HUES48 (cell line): ENCODE results near the gene SMIM1.
A peak's percentile ranks its signal among the peaks of the same experiment; 100 is the strongest.

Experiments
- H3K27ac ChIP-seq: one replicate; pipeline ENCODE4 v1.7.0; 2013; ENCODE audit warnings: low read depth, low read length, inconsistent platforms
- H3K27me3 ChIP-seq: 2 replicates; pipeline ENCODE4 v1.6.1; 2013; ENCODE audit warnings: mild to moderate bottlenecking, low read length; ENCODE audit not compliant: control insufficient read depth, insufficient read depth
- H3K36me3 ChIP-seq: 2 replicates; pipeline ENCODE4 v1.6.1; 2013; ENCODE audit warnings: low read length; ENCODE audit not compliant: control insufficient read depth, insufficient read depth
- H3K4me1 ChIP-seq: 2 replicates; pipeline ENCODE4 v1.6.1; 2013; ENCODE audit warnings: mild to moderate bottlenecking, low read length; ENCODE audit not compliant: control insufficient read depth, insufficient read depth
- H3K4me3 ChIP-seq: 2 replicates; pipeline ENCODE4 v1.5.1; 2013; ENCODE audit warnings: mild to moderate bottlenecking, low read depth, low read length
- H3K9ac ChIP-seq: 2 replicates; pipeline ENCODE4 v1.6.1; 2013; ENCODE audit warnings: mild to moderate bottlenecking, low read depth, low read length, moderate library complexity
- H3K9me3 ChIP-seq: 2 replicates; pipeline ENCODE4 v1.6.1; 2013; ENCODE audit warnings: low read length; ENCODE audit not compliant: control insufficient read depth, insufficient read depth

SMIM1 gene

GRCh38 chr1:3740042-3740441 lies 32.5 kb upstream of the SMIM1 start:
- no peak overlapping the region for H3K9ac ChIP-seq

DNA sequence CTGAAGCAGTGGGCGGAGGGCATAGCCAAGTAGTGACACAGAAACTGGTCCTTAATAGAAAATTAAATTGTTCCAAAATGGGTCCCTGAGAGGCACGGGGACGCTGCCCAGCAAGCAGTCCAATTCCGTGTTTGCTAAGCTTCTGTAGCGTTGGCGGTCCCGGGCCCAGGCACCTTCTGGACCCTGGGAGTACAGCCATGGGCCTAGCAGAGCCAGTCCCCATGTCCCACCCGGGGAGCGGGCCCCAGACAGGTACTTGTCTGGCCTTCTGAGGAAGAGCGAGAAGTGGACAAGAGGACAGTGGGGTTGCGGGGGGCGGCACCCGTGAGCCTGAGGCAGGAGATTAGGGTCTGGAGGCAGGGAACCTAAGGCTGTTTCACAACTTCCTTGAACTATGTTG lies 31.8 kb upstream of the SMIM1 start:
- peaks cover 5% of the 10 kb centered on the region; the same call in 1 of the 2 replicates for H3K4me1 ChIP-seq

More at GRCh38 chr1:3740042-3740441, 32.5 kb upstream of the SMIM1 start:
- H3K27ac ChIP-seq: no peak overlapping the region
- peaks cover 80% of the 10 kb centered on the region for H3K36me3 ChIP-seq
- no peaks in the 10 kb centered on the region for H3K9me3 ChIP-seq
- no peaks in the 10 kb centered on the region for H3K4me1 ChIP-seq
- no peaks in the 10 kb centered on the region for H3K27me3 ChIP-seq
- H3K4me3 ChIP-seq: no peak overlapping the region

GRCh38 chr1:3741566-3742438 lies 30.7 kb upstream of the SMIM1 start:
- no peak overlapping the region for H3K27ac ChIP-seq
- H3K36me3 ChIP-seq: peaks cover 66% of the 10 kb centered on the region
- H3K9ac ChIP-seq: no peak overlapping the region
- H3K4me1 ChIP-seq: peaks cover 11% of the 10 kb centered on the region
- no peaks in the 10 kb centered on the region for H3K9me3 ChIP-seq
- H3K4me3 ChIP-seq: no peak overlapping the region
- no peaks in the 10 kb centered on the region for H3K27me3 ChIP-seq

More for the DNA sequence above, 31.8 kb upstream of the SMIM1 start:
- Histone ChIP-seq H3K27me3 (no peaks in the 10 kb centered on the region), H3K9me3 (no peaks in the 10 kb centered on the region), H3K9ac (no peak overlapping the region), H3K36me3 (peaks cover 76% of the 10 kb centered on the region), H3K4me3 (no peak overlapping the region), H3K27ac (no peak overlapping the region)

GRCh38 chr1:3742439-3743298 lies 29.9 kb upstream of the SMIM1 start:
- no peaks in the 10 kb centered on the region for H3K9me3 ChIP-seq
- H3K27me3 ChIP-seq: no peaks in the 10 kb centered on the region
- H3K9ac ChIP-seq: no peak overlapping the region
- peaks cover 11% of the 10 kb centered on the region for H3K4me1 ChIP-seq
- H3K4me3 ChIP-seq: no peak overlapping the region
- H3K36me3 ChIP-seq: peaks cover 59% of the 10 kb centered on the region
- H3K27ac ChIP-seq: no peak overlapping the region

- Histone ChIP-seq H3K27me3 (no peaks in the 10 kb centered on the region), H3K36me3 (peaks cover 52% of the 10 kb centered on the region)
These were observed 29.1 kb upstream of the SMIM1 start for GRCh38 chr1:3743421-3743820.

DNA sequence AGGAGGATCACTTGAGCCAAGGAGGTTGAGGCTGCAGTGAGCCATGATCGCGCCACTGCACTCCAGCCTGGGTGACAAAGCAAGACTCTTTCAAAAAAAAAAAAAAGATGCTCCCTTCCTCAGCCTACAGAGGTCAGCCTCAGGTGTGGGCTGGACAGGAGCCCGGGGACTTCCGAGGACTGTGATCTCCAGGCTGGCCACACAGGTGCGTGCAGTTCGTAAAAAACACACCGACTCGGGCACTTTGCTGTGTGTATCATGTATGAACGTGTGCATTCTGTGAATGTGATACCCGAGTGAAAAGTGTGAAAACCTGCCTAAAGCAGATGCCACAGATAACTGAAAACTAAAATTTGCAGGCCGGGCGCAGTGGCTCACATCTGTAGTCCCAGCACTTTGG lies 28.7 kb upstream of the SMIM1 start:
- Histone ChIP-seq H3K27ac (no peak overlapping the region), H3K4me1 (peaks cover 11% of the 10 kb centered on the region), H3K27me3 (no peaks in the 10 kb centered on the region), H3K36me3 (peaks cover 48% of the 10 kb centered on the region), H3K9ac (no peak overlapping the region), H3K9me3 (no peaks in the 10 kb centered on the region), H3K4me3 (no peak overlapping the region)

More at GRCh38 chr1:3743421-3743820, 29.1 kb upstream of the SMIM1 start:
- H3K9ac ChIP-seq: no peak overlapping the region
- no peak overlapping the region for H3K27ac ChIP-seq
- no peaks in the 10 kb centered on the region for H3K9me3 ChIP-seq
- H3K4me1 ChIP-seq: peaks cover 11% of the 10 kb centered on the region
- H3K4me3 ChIP-seq: no peak overlapping the region

GRCh38 chr1:3744646-3745045 lies 27.9 kb upstream of the SMIM1 start:
- H3K4me3 ChIP-seq: no peak overlapping the region

GRCh38 chr1:3745071-3745470 lies 27.5 kb upstream of the SMIM1 start:
- peaks cover 11% of the 10 kb centered on the region for H3K4me1 ChIP-seq
- peaks cover 36% of the 10 kb centered on the region for H3K36me3 ChIP-seq
- H3K27me3 ChIP-seq: no peaks in the 10 kb centered on the region; the same call in 1 of the 2 replicates
- H3K4me3 ChIP-seq: no peak overlapping the region
- H3K27ac ChIP-seq: no peak overlapping the region
- H3K9ac ChIP-seq: no peak overlapping the region
- no peaks in the 10 kb centered on the region for H3K9me3 ChIP-seq

More at GRCh38 chr1:3744646-3745045, 27.9 kb upstream of the SMIM1 start:
- no peak overlapping the region for H3K27ac ChIP-seq
- H3K4me1 ChIP-seq: peaks cover 11% of the 10 kb centered on the region
- peaks cover 40% of the 10 kb centered on the region for H3K36me3 ChIP-seq
- H3K9me3 ChIP-seq: no peaks in the 10 kb centered on the region
- H3K9ac ChIP-seq: no peak overlapping the region
- H3K27me3 ChIP-seq: no peaks in the 10 kb centered on the region; the same call in 1 of the 2 replicates

DNA sequence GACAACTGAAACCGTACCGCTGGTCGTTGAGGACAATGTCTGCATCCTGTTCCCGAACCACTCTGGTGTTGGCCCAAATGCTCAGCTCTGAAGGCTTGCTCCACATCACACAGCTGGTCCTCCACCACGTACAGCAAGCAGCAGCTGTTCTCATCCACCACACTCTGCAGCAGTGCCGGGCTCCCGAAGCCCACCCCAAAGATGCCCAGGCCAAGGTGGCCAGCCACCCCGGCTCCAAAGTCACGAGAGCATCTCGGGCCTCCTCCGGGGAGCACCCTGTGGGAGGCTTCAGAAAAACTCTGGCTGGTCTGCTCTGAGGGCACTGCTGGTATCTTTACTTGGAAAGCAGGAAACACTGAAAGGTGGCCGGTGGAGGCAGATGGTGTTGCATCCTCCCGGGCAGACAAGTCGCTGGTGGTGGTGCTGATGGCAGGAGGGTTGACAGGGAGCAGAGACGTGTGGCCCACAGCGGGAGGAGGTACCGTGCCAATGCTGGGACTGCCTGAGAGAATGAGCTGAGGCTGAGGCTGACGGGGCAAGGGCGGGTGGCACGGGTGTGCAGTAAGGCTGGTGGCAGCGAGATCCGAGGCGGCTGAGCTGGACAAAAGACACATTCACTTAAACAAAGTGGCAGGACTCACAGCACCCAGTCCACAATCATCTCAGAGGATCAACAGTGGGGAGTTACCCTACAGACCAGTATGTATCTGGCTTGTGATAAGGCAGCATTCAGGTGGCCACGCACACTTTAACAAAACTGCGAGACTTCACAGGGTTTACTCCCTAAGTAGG lies 26.8 kb upstream of the SMIM1 start:
- peak overlapping the region; percentile 89 for H3K4me3 ChIP-seq
- H3K4me1 ChIP-seq: peaks cover 11% of the 10 kb centered on the region
- peaks cover 5% of the 10 kb centered on the region; the same call in 1 of the 2 replicates for H3K27me3 ChIP-seq
- H3K9me3 ChIP-seq: no peaks in the 10 kb centered on the region
- H3K9ac ChIP-seq: 0 out of 2 replicates have a peak overlapping the region, but pooled peaks have one; percentile 60
- peaks cover 29% of the 10 kb centered on the region for H3K36me3 ChIP-seq
- no peak overlapping the region for H3K27ac ChIP-seq

- H3K36me3 ChIP-seq: peaks cover 23% of the 10 kb centered on the region
- H3K27me3 ChIP-seq: peaks cover 5% of the 10 kb centered on the region; the same call in 1 of the 2 replicates
- peak overlapping the region; percentile 89 for H3K4me3 ChIP-seq
- H3K9ac ChIP-seq: peak overlapping the region; percentile 60
- peaks cover 11% of the 10 kb centered on the region for H3K4me1 ChIP-seq
- H3K9me3 ChIP-seq: no peaks in the 10 kb centered on the region
- peak overlapping the region; percentile 66 for H3K27ac ChIP-seq
These were observed 26.1 kb upstream of the SMIM1 start for GRCh38 chr1:3746389-3746829.
